ENCODE results near the gene ARAP2.

DNA sequence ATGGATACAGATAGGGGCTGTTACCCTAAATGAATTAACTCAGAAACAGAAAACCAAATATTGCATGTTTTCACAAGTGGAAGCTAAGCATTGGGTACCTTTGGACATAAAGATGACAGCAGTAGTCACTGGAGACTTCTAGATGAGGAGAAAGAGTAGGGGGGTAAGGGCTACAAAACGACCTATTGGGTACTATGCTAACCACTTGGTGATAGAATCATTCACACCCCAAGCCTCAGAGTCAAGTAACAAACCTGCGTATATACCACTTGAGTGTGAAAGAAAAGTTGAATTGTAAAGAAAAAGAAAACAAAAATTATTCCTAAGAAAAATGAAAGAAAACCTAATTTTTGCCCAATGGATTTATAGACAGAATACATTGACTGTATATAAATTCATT, 7.7 kb upstream of the ARAP2 start:
- TF ChIP-seq, protein P1, sequence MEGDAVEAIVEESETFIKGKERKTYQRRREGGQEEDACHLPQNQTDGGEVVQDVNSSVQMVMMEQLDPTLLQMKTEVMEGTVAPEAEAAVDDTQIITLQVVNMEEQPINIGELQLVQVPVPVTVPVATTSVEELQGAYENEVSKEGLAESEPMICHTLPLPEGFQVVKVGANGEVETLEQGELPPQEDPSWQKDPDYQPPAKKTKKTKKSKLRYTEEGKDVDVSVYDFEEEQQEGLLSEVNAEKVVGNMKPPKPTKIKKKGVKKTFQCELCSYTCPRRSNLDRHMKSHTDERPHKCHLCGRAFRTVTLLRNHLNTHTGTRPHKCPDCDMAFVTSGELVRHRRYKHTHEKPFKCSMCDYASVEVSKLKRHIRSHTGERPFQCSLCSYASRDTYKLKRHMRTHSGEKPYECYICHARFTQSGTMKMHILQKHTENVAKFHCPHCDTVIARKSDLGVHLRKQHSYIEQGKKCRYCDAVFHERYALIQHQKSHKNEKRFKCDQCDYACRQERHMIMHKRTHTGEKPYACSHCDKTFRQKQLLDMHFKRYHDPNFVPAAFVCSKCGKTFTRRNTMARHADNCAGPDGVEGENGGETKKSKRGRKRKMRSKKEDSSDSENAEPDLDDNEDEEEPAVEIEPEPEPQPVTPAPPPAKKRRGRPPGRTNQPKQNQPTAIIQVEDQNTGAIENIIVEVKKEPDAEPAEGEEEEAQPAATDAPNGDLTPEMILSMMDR (IDR thresholded peaks at IDR 0.05), result no peak
- TF ChIP-seq POLR2AphosphoS5 (IDR thresholded peaks at IDR 0.05), result no peak
- TF ChIP-seq POLR2A (IDR thresholded peaks at IDR 0.05; ENCODE audit: low read depth), result no peak
- TF ChIP-seq EP300 (IDR thresholded peaks at IDR 0.05), result no peak
